KMS-11 (cell line): ENCODE results near the gene GRM8.
A peak's percentile ranks its signal among the peaks of the same experiment; 100 is the strongest.

Source experiments
- H2AFZ ChIP-seq: fragments of 200-600 bp; sonication (generic); 2 replicates; pipeline ENCODE4 v1.6.1; 2016; ENCODE audit warnings: antibody characterized with exemption, mixed run types, low read depth
- H3K27ac ChIP-seq: fragments of 200-600 bp; sonication (generic); 2 replicates; pipeline ENCODE4 v1.6.1; 2016; ENCODE audit warnings: mild to moderate bottlenecking, mixed run types
- H3K27me3 ChIP-seq: fragments of 200-600 bp; sonication (generic); 2 replicates; pipeline ENCODE4 v1.6.1; 2017; ENCODE audit warnings: mild to moderate bottlenecking, low read depth, mixed run types, moderate library complexity; ENCODE audit not compliant: insufficient read depth
- H3K36me3 ChIP-seq: fragments of 200-600 bp; sonication (generic); 2 replicates; pipeline ENCODE4 v1.6.1; 2017; ENCODE audit warnings: mild to moderate bottlenecking, mixed run types; ENCODE audit not compliant: insufficient read depth
- H3K4me1 ChIP-seq: fragments of 200-600 bp; sonication (generic); 2 replicates; pipeline ENCODE4 v1.6.1; 2016; ENCODE audit warnings: mild to moderate bottlenecking, low read depth, mixed run types; ENCODE audit not compliant: poor library complexity, severe bottlenecking
- H3K4me2 ChIP-seq: fragments of 200-600 bp; sonication (generic); 2 replicates; pipeline ENCODE4 v1.7.0; 2016; ENCODE audit warnings: mild to moderate bottlenecking, mixed run types
- H3K4me3 ChIP-seq: fragments of 200-600 bp; sonication (generic); IDR thresholded peaks from 2 replicates; pipeline ENCODE4 v1.6.1; 2017; ENCODE audit warnings: low read depth, low read length, mixed read lengths; ENCODE audit not compliant: insufficient read depth
- H3K79me2 ChIP-seq: fragments of 200-600 bp; sonication (generic); 2 replicates; pipeline ENCODE4 v1.6.1; 2016; ENCODE audit warnings: low read depth, mixed run types; ENCODE audit not compliant: insufficient read depth
- H3K9ac ChIP-seq: fragments of 200-600 bp; sonication (generic); 2 replicates; pipeline ENCODE4 v1.6.1; 2016; ENCODE audit warnings: mild to moderate bottlenecking, mixed run types
- H4K20me1 ChIP-seq: fragments of 200-600 bp; sonication (generic); 2 replicates; pipeline ENCODE4 v1.6.1; 2016; ENCODE audit warnings: mild to moderate bottlenecking, mixed run types; ENCODE audit not compliant: insufficient read depth
- CTCF ChIP-seq: fragments of 200-600 bp; sonication (generic); conservative IDR thresholded peaks from 2 replicates; pipeline ENCODE4 v1.6.1; 2017; ENCODE audit warnings: low read depth, mild to moderate bottlenecking, antibody characterized with exemption, low read length, moderate library complexity, mixed read lengths

The GRM8 gene

GRCh38 chr7:126792521-126792920 is 460.2 kb downstream of the GRM8 start:
- no peak overlapping the region for H3K27ac ChIP-seq
- no peaks in the 10 kb centered on the region for H3K79me2 ChIP-seq
- H3K4me1 ChIP-seq: no peaks in the 10 kb centered on the region
- H2AFZ ChIP-seq: no peak overlapping the region
- no peak for TF ChIP-seq CTCF
- no peaks in the 10 kb centered on the region for H3K36me3 ChIP-seq
- no peaks in the 10 kb centered on the region for H3K27me3 ChIP-seq
- no peak overlapping the region for H3K4me2 ChIP-seq
- H3K9ac ChIP-seq: no peak overlapping the region
- H4K20me1 ChIP-seq: no peaks in the 10 kb centered on the region
- no peak overlapping the region for H3K4me3 ChIP-seq

GRCh38 chr7:126791306-126791705 is 461.4 kb downstream of the GRM8 start:
- Histone ChIP-seq H3K27ac (no peak overlapping the region), H4K20me1 (no peaks in the 10 kb centered on the region), H3K79me2 (no peaks in the 10 kb centered on the region), H2AFZ (no peak overlapping the region), H3K9ac (no peak overlapping the region), H3K36me3 (no peaks in the 10 kb centered on the region), H3K4me3 (no peak overlapping the region), H3K4me1 (no peaks in the 10 kb centered on the region), H3K4me2 (no peak overlapping the region), H3K27me3 (no peaks in the 10 kb centered on the region)
- no peak for TF ChIP-seq CTCF

- no peaks in the 10 kb centered on the region for H3K79me2 ChIP-seq
- H3K4me3 ChIP-seq: no peak overlapping the region
- H3K36me3 ChIP-seq: no peaks in the 10 kb centered on the region
- no peak overlapping the region for H2AFZ ChIP-seq
- H4K20me1 ChIP-seq: no peaks in the 10 kb centered on the region
- no peak overlapping the region for H3K27ac ChIP-seq
- H3K4me2 ChIP-seq: no peak overlapping the region
- H3K9ac ChIP-seq: no peak overlapping the region
- H3K27me3 ChIP-seq: no peaks in the 10 kb centered on the region
- peak; percentile 41; the same call in 1 of the 2 replicates for TF ChIP-seq CTCF
- no peaks in the 10 kb centered on the region for H3K4me1 ChIP-seq
Observed at GRCh38 chr7:126790763-126791162, 462.0 kb downstream of the GRM8 start.

- no peak overlapping the region for H3K4me2 ChIP-seq
- no peaks in the 10 kb centered on the region for H3K79me2 ChIP-seq
- TF ChIP-seq CTCF: no peak
- no peak overlapping the region for H3K4me3 ChIP-seq
- no peaks in the 10 kb centered on the region for H4K20me1 ChIP-seq
- H3K36me3 ChIP-seq: no peaks in the 10 kb centered on the region
- no peak overlapping the region for H2AFZ ChIP-seq
- H3K27me3 ChIP-seq: no peaks in the 10 kb centered on the region
- H3K9ac ChIP-seq: no peak overlapping the region
- H3K27ac ChIP-seq: no peak overlapping the region
- H3K4me1 ChIP-seq: no peaks in the 10 kb centered on the region
Observed at GRCh38 chr7:126783613-126784012, 469.1 kb downstream of the GRM8 start.

GRCh38 chr7:126780993-126781392 is 471.7 kb downstream of the GRM8 start:
- H4K20me1 ChIP-seq: no peaks in the 10 kb centered on the region
- peaks cover 6% of the 10 kb centered on the region for H3K4me1 ChIP-seq
- no peak overlapping the region for H3K4me3 ChIP-seq
- H3K4me2 ChIP-seq: no peak overlapping the region
- H3K27me3 ChIP-seq: no peaks in the 10 kb centered on the region
- no peak for TF ChIP-seq CTCF
- no peak overlapping the region for H3K9ac ChIP-seq
- no peak overlapping the region for H3K27ac ChIP-seq
- no peaks in the 10 kb centered on the region for H3K79me2 ChIP-seq
- H3K36me3 ChIP-seq: no peaks in the 10 kb centered on the region
- no peak overlapping the region for H2AFZ ChIP-seq
